GM19463 (cell line): ENCODE results near the gene GLMN.

Experiments used
- ATAC-seq: cut with Tn5 transposase; IDR thresholded peaks from one replicate; pipeline ENCODE4 v1.9.1; 2021; ENCODE audit warnings: mild to moderate bottlenecking, moderate library complexity; ENCODE audit not compliant: unreplicated experiment

GLMN gene

GRCh38 chr1:92201973-92202372 lies 96.8 kb downstream of the GLMN start:
- ATAC-seq: no peak
